Mucosa of stomach (tissue), 1 donor: ENCODE data around the gene CTR9.

ENCODE experiments used
- H3K27me3 ChIP-seq: one replicate; pipeline ENCODE4 v1.7.0; 2013; ENCODE audit warnings: mild to moderate bottlenecking, low read length; ENCODE audit not compliant: control insufficient read depth, insufficient read depth
- H3K36me3 ChIP-seq: one replicate; pipeline ENCODE4 v1.7.0; 2013; ENCODE audit warnings: low read length; ENCODE audit not compliant: control insufficient read depth, insufficient read depth
- H3K4me1 ChIP-seq: one replicate; pipeline ENCODE4 v1.7.0; 2013; ENCODE audit warnings: mild to moderate bottlenecking, low read length; ENCODE audit not compliant: control insufficient read depth, insufficient read depth
- H3K4me3 ChIP-seq: one replicate; pipeline ENCODE4 v1.7.0; 2013; ENCODE audit warnings: low read length
- H3K9ac ChIP-seq: one replicate; pipeline ENCODE4 v1.7.0; 2013; ENCODE audit warnings: mild to moderate bottlenecking, low read length, moderate library complexity
- H3K9me3 ChIP-seq: one replicate; pipeline ENCODE4 v1.7.0; 2013; ENCODE audit warnings: mild to moderate bottlenecking, low read length, moderate library complexity; ENCODE audit not compliant: control insufficient read depth
- donor health status: Pancreatic carcinoma.

Gene CTR9

GRCh38 chr11:10793470-10794255 is 42.6 kb downstream of the CTR9 start:
- Histone ChIP-seq H3K27me3 (no peaks in the 10 kb centered on the region), H3K36me3 (no peaks in the 10 kb centered on the region), H3K9ac (no peak overlapping the region), H3K4me1 (no peaks in the 10 kb centered on the region), H3K9me3 (no peaks in the 10 kb centered on the region), H3K4me3 (no peak overlapping the region)

- Histone ChIP-seq H3K4me3 (no peak overlapping the region), H3K9me3 (no peaks in the 10 kb centered on the region), H3K9ac (no peak overlapping the region), H3K36me3 (peaks cover 15% of the 10 kb centered on the region), H3K27me3 (no peaks in the 10 kb centered on the region), H3K4me1 (no peaks in the 10 kb centered on the region)
These were observed 45.1 kb downstream of the CTR9 start for GRCh38 chr11:10796191-10796590.

- H3K9ac ChIP-seq = no peak overlapping the region
- H3K9me3 ChIP-seq = no peaks in the 10 kb centered on the region
- H3K4me1 ChIP-seq = no peaks in the 10 kb centered on the region
- no peak overlapping the region for H3K4me3 ChIP-seq
- peaks cover 23% of the 10 kb centered on the region for H3K36me3 ChIP-seq
- no peaks in the 10 kb centered on the region for H3K27me3 ChIP-seq
These were observed 46.0 kb downstream of the CTR9 start for GRCh38 chr11:10797001-10797400.

GRCh38 chr11:10797531-10797930 is 46.5 kb downstream of the CTR9 start:
- no peaks in the 10 kb centered on the region for H3K27me3 ChIP-seq
- H3K36me3 ChIP-seq = peaks cover 28% of the 10 kb centered on the region
- H3K4me3 ChIP-seq = no peak overlapping the region
- H3K9me3 ChIP-seq = no peaks in the 10 kb centered on the region
- H3K4me1 ChIP-seq = no peaks in the 10 kb centered on the region
- H3K9ac ChIP-seq = no peak overlapping the region

GRCh38 chr11:10798330-10798928 is 47.4 kb downstream of the CTR9 start:
- Histone ChIP-seq H3K4me3 (no peak overlapping the region), H3K36me3 (peaks cover 29% of the 10 kb centered on the region), H3K4me1 (no peaks in the 10 kb centered on the region), H3K9ac (no peak overlapping the region), H3K9me3 (no peaks in the 10 kb centered on the region), H3K27me3 (no peaks in the 10 kb centered on the region)

- H3K36me3 ChIP-seq = peaks cover 42% of the 10 kb centered on the region
- H3K27me3 ChIP-seq = no peaks in the 10 kb centered on the region
- H3K9me3 ChIP-seq = no peaks in the 10 kb centered on the region
- H3K9ac ChIP-seq = no peak overlapping the region
- no peaks in the 10 kb centered on the region for H3K4me1 ChIP-seq
- H3K4me3 ChIP-seq = no peak overlapping the region
These were observed 49.2 kb downstream of the CTR9 start for GRCh38 chr11:10800292-10800691.

GRCh38 chr11:10803676-10804075 is 52.6 kb downstream of the CTR9 start:
- Histone ChIP-seq H3K4me1 (peaks cover 14% of the 10 kb centered on the region), H3K36me3 (peaks cover 50% of the 10 kb centered on the region), H3K4me3 (no peak overlapping the region), H3K9me3 (no peaks in the 10 kb centered on the region), H3K9ac (no peak overlapping the region), H3K27me3 (no peaks in the 10 kb centered on the region)

GRCh38 chr11:10805741-10806140 is 54.7 kb downstream of the CTR9 start:
- H3K27me3 ChIP-seq = no peaks in the 10 kb centered on the region
- H3K4me3 ChIP-seq = no peak overlapping the region
- no peaks in the 10 kb centered on the region for H3K9me3 ChIP-seq
- peaks cover 21% of the 10 kb centered on the region for H3K4me1 ChIP-seq
- no peak overlapping the region for H3K9ac ChIP-seq
- H3K36me3 ChIP-seq = peaks cover 37% of the 10 kb centered on the region

- H3K9me3 ChIP-seq = no peaks in the 10 kb centered on the region
- peaks cover 36% of the 10 kb centered on the region for H3K36me3 ChIP-seq
- H3K4me1 ChIP-seq = peaks cover 21% of the 10 kb centered on the region
- H3K9ac ChIP-seq = no peak overlapping the region
- H3K4me3 ChIP-seq = no peak overlapping the region
- no peaks in the 10 kb centered on the region for H3K27me3 ChIP-seq
These were observed 55.2 kb downstream of the CTR9 start for GRCh38 chr11:10806206-10806605.

- Histone ChIP-seq H3K27me3 (no peaks in the 10 kb centered on the region), H3K4me1 (peaks cover 21% of the 10 kb centered on the region), H3K36me3 (peaks cover 21% of the 10 kb centered on the region), H3K4me3 (peak overlapping the region; percentile 59), H3K9me3 (no peaks in the 10 kb centered on the region), H3K9ac (peak overlapping the region; percentile 99)
These were observed 56.6 kb downstream of the CTR9 start for GRCh38 chr11:10807493-10808234.

GRCh38 chr11:10808235-10808552 is 57.1 kb downstream of the CTR9 start:
- Histone ChIP-seq H3K9ac (peak overlapping the region; percentile 99), H3K36me3 (peaks cover 21% of the 10 kb centered on the region), H3K4me3 (peak overlapping the region; percentile 59), H3K27me3 (no peaks in the 10 kb centered on the region), H3K9me3 (no peaks in the 10 kb centered on the region), H3K4me1 (peaks cover 21% of the 10 kb centered on the region)
